Measurements from ENCODE around the gene MPDZ. TPM values are rescaled to one million over a fixed set of nuclear protein-coding genes. Genes with fewer than 3 reads are reported as not detected.

The MPDZ gene
- total RNA-seq, 1 experiment from 2014 or later, result 46.7 TPM

DNA sequence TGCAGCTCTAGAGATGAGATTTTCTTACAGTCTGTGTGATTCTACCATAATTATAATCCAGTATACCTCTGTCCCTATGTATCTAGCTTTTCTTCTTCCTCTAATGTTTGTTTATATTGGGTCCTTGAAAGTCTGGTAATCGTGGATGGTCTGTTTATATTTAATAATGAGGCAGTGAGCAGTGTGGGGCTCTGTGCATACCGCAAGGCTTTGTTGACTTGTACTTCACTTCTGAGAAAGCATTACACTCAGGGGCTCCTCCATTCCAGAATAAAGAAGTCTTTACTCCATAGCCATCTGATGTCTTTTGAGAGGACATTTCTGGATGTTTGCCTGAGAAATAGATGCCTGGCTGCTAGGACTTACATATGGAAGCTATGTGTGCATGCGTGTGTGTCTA, 4.5 kb upstream of the MPDZ start:
- Histone ChIP-seq H2BK20ac (ENCODE audit: low read depth, low read length, poor library complexity, severe bottlenecking) (no peak overlapping the region), H3K4ac (ENCODE audit: low read depth, low read length) (no peak overlapping the region), H3K27me3 (ENCODE audit: insufficient read depth, low read length) (no peaks in the 10 kb centered on the region), H4K5ac (ENCODE audit: insufficient read length, low read depth, low read length) (no peak overlapping the region), H2BK5ac (ENCODE audit: insufficient read length, low read length) (no peak overlapping the region), H3T11ph (ENCODE audit: low read length) (no peak overlapping the region), H3K79me1 (ENCODE audit: insufficient read depth, low read depth, low read length, poor library complexity, severe bottlenecking) (no peaks in the 10 kb centered on the region), H2BK15ac (ENCODE audit: low read depth, low read length) (no peak overlapping the region), H4K20me1 (ENCODE audit: control insufficient read depth, insufficient read depth, insufficient read length) (no peaks in the 10 kb centered on the region), H3K79me2 (ENCODE audit: insufficient read depth, low read length) (no peaks in the 10 kb centered on the region), H2BK120ac (ENCODE audit: low read depth, low read length, poor library complexity, severe bottlenecking) (no peak overlapping the region), H3K4me2 (ENCODE audit: insufficient read depth, insufficient read length, low read length) (no peak overlapping the region), H4K91ac (ENCODE audit: insufficient read length, low read depth, low read length) (no peak overlapping the region), H2AFZ (ENCODE audit: low read length) (no peak overlapping the region), H3K9ac (ENCODE audit: extremely low read depth, insufficient read length, low read length) (no peak overlapping the region), H3K56ac (ENCODE audit: insufficient read length, low read depth, low read length) (no peak overlapping the region), H3K4me1 (ENCODE audit: insufficient read depth, low read length) (no peaks in the 10 kb centered on the region), H3K23me2 (ENCODE audit: insufficient read length, low read depth, low read length, poor library complexity, severe bottlenecking) (no peaks in the 10 kb centered on the region), H3K14ac (ENCODE audit: insufficient read depth, low read length) (no peak overlapping the region), H3K27ac (ENCODE audit: insufficient read length, low read depth, low read length) (no peak overlapping the region), H3K9me3 (ENCODE audit: control insufficient read depth, low read depth, low read length) (no peaks in the 10 kb centered on the region), H3K23ac (ENCODE audit: insufficient read length, low read depth, low read length) (no peak overlapping the region), H2BK12ac (ENCODE audit: insufficient read length, low read depth, low read length) (no peak overlapping the region), H4K8ac (replicated peaks; ENCODE audit: insufficient read length, low read depth, low read length) (no peak overlapping the region), H2AK5ac (ENCODE audit: insufficient read length, low read length) (no peak overlapping the region), H3K18ac (ENCODE audit: insufficient read length, low read depth, low read length) (no peak overlapping the region)
- Mint-ChIP-seq H3K9me3 (no peaks in the 10 kb centered on the region), H3K27me3 (ENCODE audit: low read depth) (no peaks in the 10 kb centered on the region), H3K27ac (peak overlapping the region in 1 of 3 experiments; percentile 56; a peak in 2 of 7 replicates), H3K4me1 (peaks cover 2% of the 10 kb centered on the region in 2 experiments; a peak in 3 of 4 replicates), H3K36me3 (ENCODE audit: insufficient read depth in 1 of 3, low read depth in 3 of 3) (no peaks in the 10 kb centered on the region), H3K4me3 (no peak overlapping the region)
- TF ChIP-seq, protein P1, sequence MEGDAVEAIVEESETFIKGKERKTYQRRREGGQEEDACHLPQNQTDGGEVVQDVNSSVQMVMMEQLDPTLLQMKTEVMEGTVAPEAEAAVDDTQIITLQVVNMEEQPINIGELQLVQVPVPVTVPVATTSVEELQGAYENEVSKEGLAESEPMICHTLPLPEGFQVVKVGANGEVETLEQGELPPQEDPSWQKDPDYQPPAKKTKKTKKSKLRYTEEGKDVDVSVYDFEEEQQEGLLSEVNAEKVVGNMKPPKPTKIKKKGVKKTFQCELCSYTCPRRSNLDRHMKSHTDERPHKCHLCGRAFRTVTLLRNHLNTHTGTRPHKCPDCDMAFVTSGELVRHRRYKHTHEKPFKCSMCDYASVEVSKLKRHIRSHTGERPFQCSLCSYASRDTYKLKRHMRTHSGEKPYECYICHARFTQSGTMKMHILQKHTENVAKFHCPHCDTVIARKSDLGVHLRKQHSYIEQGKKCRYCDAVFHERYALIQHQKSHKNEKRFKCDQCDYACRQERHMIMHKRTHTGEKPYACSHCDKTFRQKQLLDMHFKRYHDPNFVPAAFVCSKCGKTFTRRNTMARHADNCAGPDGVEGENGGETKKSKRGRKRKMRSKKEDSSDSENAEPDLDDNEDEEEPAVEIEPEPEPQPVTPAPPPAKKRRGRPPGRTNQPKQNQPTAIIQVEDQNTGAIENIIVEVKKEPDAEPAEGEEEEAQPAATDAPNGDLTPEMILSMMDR (conservative IDR thresholded peaks at IDR 0.05), result no peak
- WGBS (ENCODE audit: extremely low coverage, insufficient read length, low lambda C conversion rate), result no CpG with 5 or more reads among the region's 3 CpGs
- no peak for DNase-seq
